H1 (cell line): ENCODE results near the gene DES. TPM values are rescaled to one million over a fixed set of nuclear protein-coding genes. Genes with fewer than 3 reads are reported as not detected.

Experiments
- BACH1 ChIP-seq: IDR thresholded peaks from 2 replicates; pipeline ENCODE4 v1.6.1; 2012; ENCODE audit warnings: low read length, improper control_type of control experiment
- BCL11A ChIP-seq, 2 experiments: IDR thresholded peaks; one replicate each; pipeline ENCODE4 v1.6.1; 2011; ENCODE audit warnings: low read depth in 2 of 2, low read length in 2 of 2, mild to moderate bottlenecking in 2 of 2
- CHD1 ChIP-seq: IDR thresholded peaks from 2 replicates; pipeline ENCODE4 v1.6.1; 2012; ENCODE audit warnings: low read depth, low read length, improper control_type of control experiment
- CHD2 ChIP-seq: IDR thresholded peaks from 2 replicates; pipeline ENCODE4 v1.6.1; 2012; ENCODE audit warnings: low read length, improper control_type of control experiment
- CREB1 ChIP-seq: IDR thresholded peaks from 2 replicates; pipeline ENCODE4 v1.6.1; 2012; ENCODE audit warnings: inconsistent platforms
- CTBP2 ChIP-seq: IDR thresholded peaks from 2 replicates; pipeline ENCODE4 v1.7.0; 2011; ENCODE audit warnings: borderline replicate concordance, mild to moderate bottlenecking, moderate library complexity, mixed read lengths, low read length; ENCODE audit not compliant: insufficient read depth, insufficient read length
- CTCF ChIP-seq, 3 experiments: IDR thresholded peaks; 1 replicate in 2 of 3; 2 replicates in 1 of 3; pipeline versions ENCODE4 v1.5.1 to v1.6.1; 2011; ENCODE audit warnings: low read length in 3 of 3, mild to moderate bottlenecking in 3 of 3, inconsistent platforms in 2 of 3, low read depth in 1 of 3, moderate library complexity in 1 of 3; ENCODE audit not compliant: insufficient read depth in 1 of 3; ENCODE audit errors: control extremely low read depth in 1 of 3
- EGR1 ChIP-seq: IDR thresholded peaks from 2 replicates; pipeline ENCODE4 v1.6.1; 2011; ENCODE audit warnings: low read depth, low read length, borderline replicate concordance
- EP300 ChIP-seq, 2 experiments: IDR thresholded peaks; 1 replicate in 1 of 2; 2 replicates in 1 of 2; pipeline ENCODE4 v1.6.1; 2011 to 2012; ENCODE audit warnings: low read depth in 2 of 2, low read length in 2 of 2, mild to moderate bottlenecking in 2 of 2, borderline replicate concordance in 1 of 2, inconsistent platforms in 1 of 2, moderate library complexity in 1 of 2
- PHF8 ChIP-seq: fragments of 200-600 bp; sonication (generic); conservative IDR thresholded peaks from 2 replicates; pipeline ENCODE4 v1.7.1; 2012; ENCODE audit warnings: low read depth, mild to moderate bottlenecking, inconsistent platforms, low read length, moderate library complexity
- POLR2AphosphoS5 ChIP-seq: IDR thresholded peaks from 2 replicates; pipeline ENCODE4 v1.6.1; 2011; ENCODE audit warnings: low read depth, low read length
- POU5F1 ChIP-seq: IDR thresholded peaks from 2 replicates; pipeline ENCODE4 v1.6.1; 2011; ENCODE audit warnings: low read depth, mild to moderate bottlenecking, low read length, moderate library complexity
- RBBP5 ChIP-seq: IDR thresholded peaks from 2 replicates; pipeline ENCODE4 v1.7.1; 2012; ENCODE audit warnings: low read depth, mild to moderate bottlenecking, inconsistent platforms, low read length, moderate library complexity, borderline replicate concordance
- RXRA ChIP-seq: IDR thresholded peaks from 2 replicates; pipeline ENCODE4 v1.6.1; 2011; ENCODE audit warnings: low read depth, mild to moderate bottlenecking, low read length, moderate library complexity; ENCODE audit not compliant: insufficient read depth
- SAP30 ChIP-seq: fragments of 300-600 bp; sonication (generic); IDR thresholded peaks from 2 replicates; pipeline ENCODE4 v1.7.1; 2012; ENCODE audit warnings: low read length, moderate library complexity, mild to moderate bottlenecking, inconsistent platforms; ENCODE audit not compliant: insufficient read depth, insufficient replicate concordance
- SP2 ChIP-seq: IDR thresholded peaks from 2 replicates; pipeline ENCODE4 v1.6.1; 2012; ENCODE audit warnings: mild to moderate bottlenecking, low read length, inconsistent platforms
- SUZ12 ChIP-seq: fragments of 200-600 bp; sonication (generic); IDR thresholded peaks from 2 replicates; pipeline ENCODE4 v1.6.1; 2012; ENCODE audit warnings: mild to moderate bottlenecking, inconsistent platforms, low read length, moderate library complexity, mixed read lengths
- TAF7 ChIP-seq: optimal IDR thresholded peaks from 2 replicates; pipeline ENCODE3; 2011; ENCODE audit warnings: low read depth, mild to moderate bottlenecking, inconsistent platforms, low read length, moderate library complexity, borderline replicate concordance
- USF2 ChIP-seq: IDR thresholded peaks from 2 replicates; pipeline ENCODE4 v1.6.1; 2011; ENCODE audit warnings: low read length, improper control_type of control experiment
- polyA plus RNA-seq, 7 experiments: library from polyadenylated mRNA; depleted of rRNA in 3 of 7; stranded (reverse) in 5 of 7; unstranded in 2 of 7; fragments of >200 nt in 5 of 7; fragments of 200-250 nt in 2 of 7; gene quantifications; 1 replicate in 5 of 7; 2 replicates in 1 of 7; 4 replicates in 1 of 7; pipeline versions ENCODE4 v1.2.1 to v1.2.3, GENCODE V29; 2011 to 2013; ENCODE audit warnings: missing spikeins in 2 of 7, mixed read lengths in 2 of 7
- total RNA-seq: library from RNA; stranded (reverse); fragmentation: NEBNext Ultra II Directional; extraction: Animal tissue kit (Norgen Biotek cat#: 25700); gene quantifications from 2 replicates; pipeline ENCODE4 v1.2.1, GENCODE V29; 2021

Gene DES
- total and polyA plus RNA-seq, 2 of the 8 experiments (the other 6 are each of a cell fraction or from before 2014, with no cell fraction given) = 1.8 to 4.3 TPM

GRCh38 chr2:219475697-219476651, 57.8 kb downstream of the DES start (continued):
- TF ChIP-seq CTBP2 = no peak
- no peak for TF ChIP-seq USF2
- TF ChIP-seq BACH1 = no peak
- no peak for TF ChIP-seq TAF7
- no peak for TF ChIP-seq CHD1
- TF ChIP-seq EP300 (IDR thresholded peaks at IDR 0.05; ENCODE audit: borderline replicate concordance in 1 of 2, low read depth in 2 of 2, low read length in 2 of 2) = no peak
- TF ChIP-seq SAP30 = no peak
- TF ChIP-seq EGR1 = 0 out of 2 replicates have a peak, but pooled peaks have one; percentile 7
- peak; percentile 42; the same call in 1 of the 2 replicates for TF ChIP-seq PHF8
- no peak for TF ChIP-seq SUZ12
- TF ChIP-seq BCL11A (IDR thresholded peaks at IDR 0.05; ENCODE audit: low read depth in 2 of 2, low read length in 2 of 2) = no peak
- TF ChIP-seq CREB1 = no peak
- 0 out of 2 replicates have a peak, but pooled peaks have one; percentile 48 for TF ChIP-seq RXRA
- TF ChIP-seq POLR2AphosphoS5 = no peak
- no peak for TF ChIP-seq RBBP5
- no peak for TF ChIP-seq POU5F1
- TF ChIP-seq CHD2 = 0 out of 2 replicates have a peak, but pooled peaks have one; percentile 26
- TF ChIP-seq CTCF (IDR thresholded peaks at IDR 0.05; ENCODE audit: control extremely low read depth in 1 of 3, insufficient read depth in 1 of 3, low read depth in 1 of 3, low read length in 3 of 3) = peak in 2 of 3 experiments; percentile 87 to 93; a peak in 3 of 4 replicates
- no peak for TF ChIP-seq SP2
